NCI-H1105 treated with DMSO at 0.1 percent for 48 hours (cell line): ENCODE measurements around the gene SMOC2.

Experiments used
- DNase-seq: peaks from one replicate; lab custom pipeline; 2025; lab: John Stamatoyannopoulos, UW

The SMOC2 gene

GRCh38 chr6:168480481-168480880 lies 39.5 kb downstream of the SMOC2 start:
- no peak for DNase-seq

- DNase-seq: no peak
Observed at GRCh38 chr6:168485818-168486217, 44.8 kb downstream of the SMOC2 start.

- no peak for DNase-seq
Observed at GRCh38 chr6:168490757-168491156, 49.8 kb downstream of the SMOC2 start.

GRCh38 chr6:168493976-168494375 lies 53.0 kb downstream of the SMOC2 start:
- no peak for DNase-seq

GRCh38 chr6:168494726-168495125 lies 53.7 kb downstream of the SMOC2 start:
- DNase-seq: no peak

- DNase-seq: no peak
Observed at GRCh38 chr6:168495133-168495532, 54.1 kb downstream of the SMOC2 start.

GRCh38 chr6:168495636-168496035 lies 54.7 kb downstream of the SMOC2 start:
- DNase-seq: no peak

- no peak for DNase-seq
Observed at GRCh38 chr6:168496139-168496996, 55.4 kb downstream of the SMOC2 start.

- peak; percentile 59 for DNase-seq
Observed at GRCh38 chr6:168496997-168497331, 56.0 kb downstream of the SMOC2 start.

- DNase-seq: no peak
Observed at GRCh38 chr6:168497381-168497780, 56.4 kb downstream of the SMOC2 start.

GRCh38 chr6:168498161-168498843 lies 57.3 kb downstream of the SMOC2 start:
- DNase-seq: no peak

GRCh38 chr6:168499045-168499650 lies 58.2 kb downstream of the SMOC2 start:
- DNase-seq: no peak

GRCh38 chr6:168500519-168500918 lies 59.5 kb downstream of the SMOC2 start:
- no peak for DNase-seq

- no peak for DNase-seq
Observed at GRCh38 chr6:168501561-168501960, 60.6 kb downstream of the SMOC2 start.

- no peak for DNase-seq
Observed at GRCh38 chr6:168504366-168504765, 63.4 kb downstream of the SMOC2 start.

- peak; percentile 63 for DNase-seq
Observed at GRCh38 chr6:168506460-168506859, 65.5 kb downstream of the SMOC2 start.

GRCh38 chr6:168507297-168507696 lies 66.3 kb downstream of the SMOC2 start:
- DNase-seq: no peak

GRCh38 chr6:168507730-168508129 lies 66.7 kb downstream of the SMOC2 start:
- no peak for DNase-seq

GRCh38 chr6:168508903-168509302 lies 67.9 kb downstream of the SMOC2 start:
- DNase-seq: no peak

GRCh38 chr6:168513766-168514165 lies 72.8 kb downstream of the SMOC2 start:
- no peak for DNase-seq

GRCh38 chr6:168514216-168514615 lies 73.2 kb downstream of the SMOC2 start:
- DNase-seq: peak; percentile 7

- no peak for DNase-seq
Observed at GRCh38 chr6:168515376-168515775, 74.4 kb downstream of the SMOC2 start.
